Activated CD4-positive, alpha-beta T cell treated with anti-CD3 and anti-CD28 coated beads, Interleukin-2, amount 10 ng/mL, durations not matched to agents 24 days and 14 days (primary cell): ENCODE data around the gene SYTL2. TPM values are rescaled to one million over a fixed set of nuclear protein-coding genes. Genes with fewer than 3 reads are reported as not detected.
A peak's percentile ranks its signal among the peaks of the same experiment; 100 is the strongest.
"Not testable (repeated sequence)": the region's sequence is repeated elsewhere in the genome, so short reads cannot be mapped to it uniquely, and the experiment has no call there.

Source experiments
- DNase-seq: peaks from one replicate; pipeline ENCODE4 v3.0.0; 2022
- H3K27ac Mint-ChIP-seq: one replicate; pipeline ENCODE4 v1.8.0; 2022; ENCODE audit warnings: mild to moderate bottlenecking, mixed read lengths
- H3K27me3 Mint-ChIP-seq: one replicate; pipeline ENCODE4 v1.8.0; 2022; ENCODE audit warnings: mixed read lengths
- H3K36me3 Mint-ChIP-seq: one replicate; pipeline ENCODE4 v1.8.0; 2022; ENCODE audit warnings: low read depth, mild to moderate bottlenecking, mixed read lengths
- H3K4me1 Mint-ChIP-seq: one replicate; pipeline ENCODE4 v1.8.0; 2021; ENCODE audit warnings: mixed read lengths
- H3K4me3 Mint-ChIP-seq: one replicate; pipeline ENCODE4 v1.8.0; 2022; ENCODE audit warnings: mild to moderate bottlenecking, moderate library complexity, mixed read lengths
- H3K9me3 Mint-ChIP-seq: one replicate; pipeline ENCODE4 v1.8.0; 2021; ENCODE audit warnings: mixed read lengths
- intact Hi-C: fragments of 100-400 bp; cut with micrococcal nuclease; formaldehyde crosslinking; loops from one replicate; pipeline ENCODE4 v1.15.1; 2023
- total RNA-seq: library from RNA; stranded (reverse); gene quantifications from 2 replicates; pipeline ENCODE4 v1.2.3, GENCODE V29; 2022

The SYTL2 gene
- total RNA-seq, 1 donor from 2014 or later: 13.9 TPM

- intact Hi-C loops: loop anchor here (2.0 kb wide), 1 partner anchor 17 kb away; no protein-coding TSS in a partner anchor
- Mint-ChIP-seq H3K4me3 (no peak overlapping the region), H3K27ac (no peak overlapping the region), H3K9me3 (peaks cover 37% of the 10 kb centered on the region), H3K27me3 (peaks cover 2% of the 10 kb centered on the region), H3K4me1 (peaks cover 20% of the 10 kb centered on the region), H3K36me3 (peaks cover 20% of the 10 kb centered on the region)
- DNase-seq: no peak
Observed at GRCh38 chr11:85843929-85844328, 33.0 kb upstream of the SYTL2 start.

GRCh38 chr11:85840932-85841331 lies 30.0 kb upstream of the SYTL2 start:
- Mint-ChIP-seq H3K9me3 (peaks cover 40% of the 10 kb centered on the region), H3K36me3 (peaks cover 16% of the 10 kb centered on the region), H3K4me1 (peaks cover 20% of the 10 kb centered on the region)
- H3K4me3 Mint-ChIP-seq, intact Hi-C loops, DNase-seq, H3K27me3 Mint-ChIP-seq, H3K27ac Mint-ChIP-seq: not testable (repeated sequence)

- intact Hi-C loops: no loop called here
- Mint-ChIP-seq H3K4me3 (no peak overlapping the region), H3K9me3 (peaks cover 22% of the 10 kb centered on the region), H3K27me3 (no peaks in the 10 kb centered on the region), H3K27ac (no peak overlapping the region), H3K4me1 (peaks cover under 1% of the 10 kb centered on the region), H3K36me3 (peaks cover 13% of the 10 kb centered on the region)
- DNase-seq: peak; percentile 33
Observed at GRCh38 chr11:85835729-85836128, 24.8 kb upstream of the SYTL2 start.

- H3K36me3 Mint-ChIP-seq: peaks cover 12% of the 10 kb centered on the region
- no peak for DNase-seq
Observed at GRCh38 chr11:85835263-85835662, 24.3 kb upstream of the SYTL2 start.

GRCh38 chr11:85831050-85831449 lies 20.1 kb upstream of the SYTL2 start:
- no peaks in the 10 kb centered on the region for H3K27me3 Mint-ChIP-seq
- H3K9me3 Mint-ChIP-seq: peaks cover 8% of the 10 kb centered on the region
- H3K4me3 Mint-ChIP-seq: no peak overlapping the region
- intact Hi-C loops: no loop called here
- peaks cover 23% of the 10 kb centered on the region for H3K4me1 Mint-ChIP-seq
- peaks cover 2% of the 10 kb centered on the region for H3K36me3 Mint-ChIP-seq
- no peak for DNase-seq
- H3K27ac Mint-ChIP-seq: no peak overlapping the region

More at GRCh38 chr11:85835263-85835662, 24.3 kb upstream of the SYTL2 start:
- no peaks in the 10 kb centered on the region for H3K27me3 Mint-ChIP-seq
- intact Hi-C loops: no loop called here
- H3K27ac Mint-ChIP-seq: no peak overlapping the region
- H3K4me3 Mint-ChIP-seq: no peak overlapping the region
- peaks cover 19% of the 10 kb centered on the region for H3K9me3 Mint-ChIP-seq
- H3K4me1 Mint-ChIP-seq: no peaks in the 10 kb centered on the region

- H3K4me3 Mint-ChIP-seq: no peak overlapping the region
- intact Hi-C loops: loop anchor here (5.0 kb wide), 1 partner anchor 458 kb away; no protein-coding TSS in a partner anchor
Observed at GRCh38 chr11:85829172-85829571, 18.2 kb upstream of the SYTL2 start.

GRCh38 chr11:85828640-85828978 lies 17.7 kb upstream of the SYTL2 start:
- peaks cover 2% of the 10 kb centered on the region for H3K36me3 Mint-ChIP-seq
- H3K4me1 Mint-ChIP-seq: peaks cover 44% of the 10 kb centered on the region
- H3K4me3 Mint-ChIP-seq: no peak overlapping the region
- peak overlapping the region; percentile 50 for H3K27ac Mint-ChIP-seq
- intact Hi-C loops: loop anchor here (1.0 to 5.0 kb wide), 2 partner anchors 75 to 459 kb away; no protein-coding TSS in a partner anchor
- no peaks in the 10 kb centered on the region for H3K27me3 Mint-ChIP-seq
- DNase-seq: peak; percentile 45
- H3K9me3 Mint-ChIP-seq: peaks cover 5% of the 10 kb centered on the region

More at GRCh38 chr11:85829172-85829571, 18.2 kb upstream of the SYTL2 start:
- Mint-ChIP-seq H3K4me1 (peaks cover 39% of the 10 kb centered on the region), H3K27me3 (no peaks in the 10 kb centered on the region), H3K36me3 (peaks cover 2% of the 10 kb centered on the region), H3K27ac (peak overlapping the region; percentile 35), H3K9me3 (peaks cover 5% of the 10 kb centered on the region)
- DNase-seq: peak; percentile 34

GRCh38 chr11:85827748-85828639 lies 17.1 kb upstream of the SYTL2 start:
- peak; percentile 88 for DNase-seq
- peak overlapping the region; percentile 95 for H3K27ac Mint-ChIP-seq
- H3K27me3 Mint-ChIP-seq: no peaks in the 10 kb centered on the region
- H3K4me3 Mint-ChIP-seq: peak overlapping the region; percentile 70
- peaks cover 49% of the 10 kb centered on the region for H3K4me1 Mint-ChIP-seq
- H3K36me3 Mint-ChIP-seq: no peaks in the 10 kb centered on the region
- H3K9me3 Mint-ChIP-seq: peaks cover 5% of the 10 kb centered on the region
- intact Hi-C loops: loop anchor here (1.0 to 5.0 kb wide), 7 partner anchors 17 to 459 kb away; partner anchors contain the start of genes CCDC83 and TMEM126B

- H3K27ac Mint-ChIP-seq: peak overlapping the region; percentile 67
- peaks cover 5% of the 10 kb centered on the region for H3K9me3 Mint-ChIP-seq
- peak overlapping the region; percentile 66 for H3K4me3 Mint-ChIP-seq
- intact Hi-C loops: loop anchor here (2.0 to 5.0 kb wide), 5 partner anchors 19 to 461 kb away; partner anchors contain the start of genes CCDC83 and TMEM126B
- peaks cover 66% of the 10 kb centered on the region for H3K4me1 Mint-ChIP-seq
- H3K36me3 Mint-ChIP-seq: peaks cover 2% of the 10 kb centered on the region
- no peaks in the 10 kb centered on the region for H3K27me3 Mint-ChIP-seq
- peak; percentile 79 for DNase-seq
Observed at GRCh38 chr11:85826116-85826855, 15.3 kb upstream of the SYTL2 start.

- intact Hi-C loops: loop anchor here (2.0 to 5.0 kb wide), 5 partner anchors 19 to 462 kb away; partner anchors contain the start of genes CCDC83 and TMEM126B
- peaks cover 5% of the 10 kb centered on the region for H3K9me3 Mint-ChIP-seq
- H3K27me3 Mint-ChIP-seq: no peaks in the 10 kb centered on the region
- no peak overlapping the region for H3K4me3 Mint-ChIP-seq
- peaks cover 4% of the 10 kb centered on the region for H3K36me3 Mint-ChIP-seq
- no peak for DNase-seq
- H3K4me1 Mint-ChIP-seq: peaks cover 68% of the 10 kb centered on the region
- peak overlapping the region; percentile 18 for H3K27ac Mint-ChIP-seq
Observed at GRCh38 chr11:85825616-85826015, 14.7 kb upstream of the SYTL2 start.

GRCh38 chr11:85823816-85824215 lies 12.9 kb upstream of the SYTL2 start:
- peaks cover 68% of the 10 kb centered on the region for H3K4me1 Mint-ChIP-seq
- peak overlapping the region; percentile 88 for H3K27ac Mint-ChIP-seq
- peaks cover 2% of the 10 kb centered on the region for H3K27me3 Mint-ChIP-seq
- intact Hi-C loops: loop anchor here (1.0 to 2.0 kb wide), 4 partner anchors 13 to 160 kb away; partner anchors contain the start of gene SYTL2
- H3K4me3 Mint-ChIP-seq: peak overlapping the region; percentile 58
- H3K9me3 Mint-ChIP-seq: no peaks in the 10 kb centered on the region
- DNase-seq: peak; percentile 94
- peaks cover 4% of the 10 kb centered on the region for H3K36me3 Mint-ChIP-seq

GRCh38 chr11:85822814-85823213 lies 11.9 kb upstream of the SYTL2 start:
- peak overlapping the region; percentile 53 for H3K27ac Mint-ChIP-seq
- no peak for DNase-seq
- intact Hi-C loops: loop anchor here (1.0 to 2.0 kb wide), 2 partner anchors 122 to 159 kb away; no protein-coding TSS in a partner anchor
- H3K9me3 Mint-ChIP-seq: no peaks in the 10 kb centered on the region
- peaks cover 62% of the 10 kb centered on the region for H3K4me1 Mint-ChIP-seq
- H3K4me3 Mint-ChIP-seq: no peak overlapping the region
- H3K36me3 Mint-ChIP-seq: peaks cover 4% of the 10 kb centered on the region
- peaks cover 2% of the 10 kb centered on the region for H3K27me3 Mint-ChIP-seq

GRCh38 chr11:85821636-85822035 lies 10.7 kb upstream of the SYTL2 start:
- Mint-ChIP-seq H3K9me3 (no peaks in the 10 kb centered on the region), H3K36me3 (peaks cover 4% of the 10 kb centered on the region), H3K4me3 (no peak overlapping the region), H3K27me3 (peaks cover 2% of the 10 kb centered on the region), H3K27ac (no peak overlapping the region), H3K4me1 (peaks cover 51% of the 10 kb centered on the region)
- no peak for DNase-seq
- intact Hi-C loops: loop anchor here (2.0 kb wide), 1 partner anchor 121 kb away; no protein-coding TSS in a partner anchor
